ENCODE measurements around the gene GMDS.

The GMDS gene

DNA sequence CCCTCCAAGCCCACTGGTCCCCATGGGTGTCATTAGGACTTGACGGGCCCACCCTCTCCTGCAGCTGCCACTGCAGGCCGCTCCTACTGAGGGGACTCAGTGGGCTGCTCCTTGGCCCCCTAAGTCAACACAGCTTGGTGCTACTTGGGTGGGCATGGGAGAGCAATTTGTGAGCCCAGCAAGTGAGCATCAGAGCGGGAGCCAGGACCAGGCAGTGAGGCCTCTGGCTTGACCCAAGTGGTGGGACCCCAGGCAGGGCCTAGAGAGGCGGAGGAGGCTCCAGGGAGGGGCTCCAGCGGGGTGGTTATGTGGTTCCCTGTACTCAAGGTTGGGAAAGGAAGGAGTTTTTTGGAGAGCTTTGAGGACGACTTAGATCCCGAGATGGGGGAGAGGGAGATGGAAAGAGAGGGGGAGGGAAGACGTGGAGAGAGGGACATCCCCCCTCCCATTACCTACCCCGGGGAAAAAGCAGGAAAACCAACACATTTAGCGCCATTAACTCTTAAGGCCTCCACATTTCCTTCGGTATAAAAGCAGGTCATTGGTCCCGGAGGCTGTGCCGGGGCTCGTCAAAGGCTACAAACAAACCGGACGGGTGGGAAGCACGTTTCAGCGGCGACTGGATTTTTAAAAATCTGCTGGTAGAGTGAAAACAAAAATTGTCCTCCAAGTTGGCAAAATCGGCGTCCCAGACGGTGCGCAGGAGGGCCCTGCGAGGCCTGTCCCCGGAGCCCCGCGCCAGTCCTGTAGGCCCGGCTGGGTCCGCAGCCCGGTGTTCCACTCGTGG, 626.9 kb downstream of the GMDS start:
- DNase-seq, result no peak

- DNase-seq, result no peak
These were observed 627.7 kb downstream of the GMDS start for GRCh38 chr6:1617466-1618310.

DNA sequence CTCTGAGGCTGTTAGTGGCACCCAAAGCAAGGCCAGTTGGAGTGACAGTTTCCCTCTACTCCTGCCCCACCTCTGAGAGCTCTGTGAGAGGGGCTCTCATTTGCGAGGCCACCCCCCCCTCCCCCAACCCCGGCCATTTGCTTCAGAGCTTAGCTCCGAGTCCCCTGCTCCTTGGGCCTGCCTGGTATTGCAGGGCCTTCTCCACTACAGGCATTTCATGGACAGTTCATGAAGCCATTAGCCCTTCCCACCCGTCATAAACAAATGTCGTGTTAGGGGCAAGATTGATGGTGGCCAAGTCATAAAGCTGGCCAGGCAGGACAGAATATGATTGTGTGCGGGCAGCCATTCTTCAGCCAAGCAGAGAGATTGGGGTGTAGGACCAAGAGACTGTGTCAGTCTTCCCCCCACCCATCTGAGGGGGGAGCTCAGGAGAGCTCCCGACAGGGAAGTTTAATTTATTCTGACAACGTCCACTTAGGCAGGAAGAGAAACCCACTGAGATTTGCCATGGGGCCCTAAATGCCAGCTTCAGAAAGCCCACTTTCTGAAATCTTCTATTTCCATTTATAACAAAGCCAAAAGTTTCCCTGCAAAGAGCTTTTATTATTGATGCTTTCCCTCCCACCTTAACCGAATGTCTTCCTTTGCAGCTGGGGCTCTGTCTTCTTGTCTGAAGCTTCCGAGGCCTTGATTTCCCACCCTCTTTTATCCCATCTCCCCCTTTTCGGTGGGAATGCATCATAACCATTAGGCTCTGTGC, 628.5 kb downstream of the GMDS start:
- no peak for DNase-seq

- no peak for DNase-seq
These were observed 629.5 kb downstream of the GMDS start for GRCh38 chr6:1615853-1616420.

- no peak for DNase-seq
These were observed 630.1 kb downstream of the GMDS start for GRCh38 chr6:1615151-1615852.

- DNase-seq, result no peak
These were observed 630.8 kb downstream of the GMDS start for GRCh38 chr6:1614448-1615150.

DNA sequence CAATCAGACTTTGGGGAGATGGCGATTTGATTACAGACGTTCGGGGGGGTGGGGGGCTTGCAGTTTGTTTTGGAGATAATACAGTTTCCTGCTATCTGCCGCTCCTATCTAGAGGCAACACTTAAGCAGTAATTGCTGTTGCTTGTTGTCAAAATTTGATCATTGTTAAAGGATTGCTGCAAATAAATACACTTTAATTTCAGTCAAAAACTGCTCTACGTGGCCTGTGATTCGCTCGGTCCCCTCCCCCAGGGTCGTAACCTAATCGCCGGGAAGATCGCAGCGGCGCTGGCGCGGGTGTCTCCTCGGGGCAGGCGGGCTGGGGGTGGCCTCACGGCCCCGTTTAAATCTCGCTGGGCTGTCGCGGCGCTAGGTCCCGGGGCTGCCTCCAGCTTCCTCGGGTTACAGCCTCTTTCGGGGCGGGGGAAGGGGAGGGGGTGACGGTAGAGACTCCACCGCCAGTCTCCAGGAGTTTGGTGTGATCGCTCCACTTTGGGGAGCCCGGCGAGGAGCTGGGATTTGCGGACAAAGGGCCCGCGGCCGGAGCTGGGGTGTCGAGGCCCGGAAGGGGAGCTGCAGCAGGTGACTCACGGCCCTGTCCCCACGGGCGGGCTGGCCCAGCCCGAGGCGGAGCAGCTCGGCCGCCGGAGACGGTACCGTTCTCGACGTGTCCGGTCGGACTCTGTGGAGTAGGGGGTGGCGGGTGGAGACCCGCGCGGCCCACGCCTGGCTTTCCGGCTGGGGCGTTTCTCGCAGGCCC, 631.5 kb downstream of the GMDS start:
- DNase-seq, result no peak

DNA sequence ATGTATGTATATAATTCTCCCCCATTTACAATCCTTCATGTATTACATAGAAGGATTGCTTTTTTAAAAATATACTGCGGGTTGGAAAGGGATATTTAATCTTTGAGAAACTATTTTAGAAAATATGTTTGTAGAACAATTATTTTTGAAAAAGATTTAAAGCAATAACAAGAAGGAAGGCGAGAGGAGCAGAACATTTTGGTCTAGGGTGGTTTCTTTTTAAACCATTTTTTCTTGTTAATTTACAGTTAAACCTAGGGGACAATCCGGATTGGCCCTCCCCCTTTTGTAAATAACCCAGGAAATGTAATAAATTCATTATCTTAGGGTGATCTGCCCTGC, 632.1 kb downstream of the GMDS start:
- no peak for DNase-seq

DNA sequence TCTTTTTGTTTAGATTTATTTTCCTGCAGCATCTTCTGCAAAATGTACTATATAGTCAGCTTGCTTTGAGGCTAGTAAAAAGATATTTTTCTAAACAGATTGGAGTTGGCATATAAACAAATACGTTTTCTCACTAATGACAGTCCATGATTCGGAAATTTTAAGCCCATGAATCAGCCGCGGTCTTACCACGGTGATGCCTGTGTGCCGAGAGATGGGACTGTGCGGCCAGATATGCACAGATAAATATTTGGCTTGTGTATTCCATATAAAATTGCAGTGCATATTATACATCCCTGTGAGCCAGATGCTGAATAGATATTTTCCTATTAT, 632.5 kb downstream of the GMDS start:
- no peak for DNase-seq

- DNase-seq, result no peak
These were observed 633.0 kb downstream of the GMDS start for GRCh38 chr6:1612299-1612973.

DNA sequence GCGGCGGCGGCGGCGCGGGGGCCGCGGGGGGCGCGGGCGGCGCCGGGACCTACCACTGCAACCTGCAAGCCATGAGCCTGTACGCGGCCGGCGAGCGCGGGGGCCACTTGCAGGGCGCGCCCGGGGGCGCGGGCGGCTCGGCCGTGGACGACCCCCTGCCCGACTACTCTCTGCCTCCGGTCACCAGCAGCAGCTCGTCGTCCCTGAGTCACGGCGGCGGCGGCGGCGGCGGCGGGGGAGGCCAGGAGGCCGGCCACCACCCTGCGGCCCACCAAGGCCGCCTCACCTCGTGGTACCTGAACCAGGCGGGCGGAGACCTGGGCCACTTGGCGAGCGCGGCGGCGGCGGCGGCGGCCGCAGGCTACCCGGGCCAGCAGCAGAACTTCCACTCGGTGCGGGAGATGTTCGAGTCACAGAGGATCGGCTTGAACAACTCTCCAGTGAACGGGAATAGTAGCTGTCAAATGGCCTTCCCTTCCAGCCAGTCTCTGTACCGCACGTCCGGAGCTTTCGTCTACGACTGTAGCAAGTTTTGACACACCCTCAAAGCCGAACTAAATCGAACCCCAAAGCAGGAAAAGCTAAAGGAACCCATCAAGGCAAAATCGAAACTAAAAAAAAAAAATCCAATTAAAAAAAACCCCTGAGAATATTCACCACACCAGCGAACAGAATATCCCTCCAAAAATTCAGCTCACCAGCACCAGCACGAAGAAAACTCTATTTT, 633.7 kb downstream of the GMDS start:
- DNase-seq, result no peak

- no peak for DNase-seq
These were observed 634.2 kb downstream of the GMDS start for GRCh38 chr6:1611322-1611571.

- peak in 1 of 5 experiments; percentile 38 for DNase-seq
These were observed 634.7 kb downstream of the GMDS start for GRCh38 chr6:1610497-1611321.

GRCh38 chr6:1609648-1610496, 635.5 kb downstream of the GMDS start, which contains the start of gene FOXC1:
FOXC1 (plus strand) TSS chr6:1609915; CDS start chr6:1610446, 531 bp downstream.
- peak in 1 of 5 experiments; percentile 37 for DNase-seq

DNA sequence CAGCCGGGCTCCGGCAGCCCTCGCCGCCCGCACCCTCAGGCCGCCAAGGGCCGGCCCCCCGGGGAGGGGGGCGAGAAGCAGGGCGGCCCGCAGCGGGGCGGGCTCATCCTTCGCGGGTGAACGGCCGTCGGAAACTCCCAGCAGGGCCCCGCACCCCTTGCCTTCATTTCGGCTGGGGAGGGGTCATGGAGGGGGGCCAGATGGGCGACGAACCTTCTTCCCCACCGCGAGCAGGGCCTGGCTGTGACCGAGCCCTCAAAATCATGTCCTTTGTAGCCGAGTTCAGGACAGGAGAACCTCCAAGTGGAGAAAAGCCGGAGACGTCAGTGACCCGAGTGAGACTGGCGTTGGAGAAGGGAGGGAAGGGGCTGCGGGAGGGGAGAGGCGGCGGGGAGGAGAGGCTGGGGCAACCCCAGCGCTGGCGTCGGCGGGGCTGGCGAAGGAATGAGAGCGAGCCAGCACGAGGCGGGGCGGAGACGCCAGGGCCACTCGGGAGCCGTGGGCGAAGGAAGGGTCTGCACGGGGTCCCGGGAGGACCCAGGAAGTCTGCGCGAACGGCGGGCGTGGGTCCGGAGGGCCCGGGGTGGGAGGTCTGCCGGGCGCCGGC, 636.3 kb downstream of the GMDS start:
- no peak for DNase-seq

- no peak for DNase-seq
These were observed 637.0 kb downstream of the GMDS start for GRCh38 chr6:1608222-1609040.

Measured in T-helper 2 cell (primary cell).